GM19043 (cell line): ENCODE measurements around the gene ZNF763.
"Not testable (repeated sequence)": the region's sequence is repeated elsewhere in the genome, so short reads cannot be mapped to it uniquely, and the experiment has no call there.

Experiments used
- ATAC-seq: cut with Tn5 transposase; IDR thresholded peaks from one replicate; pipeline ENCODE4 v1.9.1; 2021; ENCODE audit warnings: low read depth; ENCODE audit not compliant: unreplicated experiment

ZNF763 gene

GRCh38 chr19:11970174-11970573, 5.3 kb downstream of the ZNF763 start:
- ATAC-seq, result no peak

GRCh38 chr19:11971041-11971440, 6.2 kb downstream of the ZNF763 start:
- ATAC-seq, result no peak

- no peak for ATAC-seq
These were observed 8.4 kb downstream of the ZNF763 start for GRCh38 chr19:11973019-11973810.

- ATAC-seq, result no peak
These were observed 13.8 kb downstream of the ZNF763 start for GRCh38 chr19:11978492-11979100.

GRCh38 chr19:11979527-11979926, 14.7 kb downstream of the ZNF763 start:
- ATAC-seq, result no peak

GRCh38 chr19:11982526-11982925, 17.7 kb downstream of the ZNF763 start:
- ATAC-seq, result no peak

GRCh38 chr19:11984986-11985385, 20.1 kb downstream of the ZNF763 start:
- ATAC-seq, result no peak

- ATAC-seq, result no peak
These were observed 21.9 kb downstream of the ZNF763 start for GRCh38 chr19:11986754-11987153.

- peak; percentile 82 for ATAC-seq
These were observed 22.8 kb downstream of the ZNF763 start for GRCh38 chr19:11987405-11988281.

GRCh38 chr19:11989112-11989456, 24.2 kb downstream of the ZNF763 start:
- ATAC-seq, result no peak

GRCh38 chr19:11991921-11992320, 27.1 kb downstream of the ZNF763 start:
- not testable (repeated sequence) for ATAC-seq

- no peak for ATAC-seq
These were observed 30.3 kb downstream of the ZNF763 start for GRCh38 chr19:11995174-11995573.

- no peak for ATAC-seq
These were observed 35.5 kb downstream of the ZNF763 start for GRCh38 chr19:12000152-12000981.

- ATAC-seq, result no peak
These were observed 50.3 kb downstream of the ZNF763 start for GRCh38 chr19:12015015-12015752.

- ATAC-seq, result no peak
These were observed 50.9 kb downstream of the ZNF763 start for GRCh38 chr19:12015753-12016116.
